Right renal cortex interstitium (tissue), 3 donors: Measurements from ENCODE around the gene PAK6. TPM values are rescaled to one million over a fixed set of nuclear protein-coding genes. Genes with fewer than 3 reads are reported as not detected.

ENCODE experiments used
- DNase-seq, 3 donors: peaks; one replicate each; pipeline ENCODE4 v3.0.0-alpha.2; 2013; ENCODE audit warnings: low read depth in 3 of 3, low spot score in 2 of 3
- polyA plus RNA-seq, 3 donors: library from polyadenylated mRNA; unstranded; fragments of 120-200 nt; gene quantifications; one replicate each; pipeline ENCODE4 v1.2.1, GENCODE V29; 2013; ENCODE audit not compliant: insufficient read length in 3 of 3

Gene PAK6
- polyA plus RNA-seq, 3 donors: 5.5 to 5.8 (median 5.5) TPM

- no peak for DNase-seq
These were observed 86.8 kb downstream of the PAK6 start for GRCh38 chr15:40325700-40326099.

Other genes with a start within 250 kb of the PAK6 start
- 100 to 1,000 TPM; 612 to 656 (median 613) TPM for gene SRP14, start 199.9 kb upstream of the PAK6 start, polyA plus RNA-seq
- gene BMF, start 130.2 kb upstream of the PAK6 start, polyA plus RNA-seq: 10 to 100 TPM; 38.6 to 39.8 (median 39.2) TPM
- 10 to 100 TPM; 27.7 to 33.0 (median 29.5) TPM for gene BUB1B, start 78.0 kb upstream of the PAK6 start, polyA plus RNA-seq
- under 1 TPM in 2 of 3 donors, not detected in 1; 0.14 to 0.18 TPM for gene ANKRD63, start 44.0 kb downstream of the PAK6 start, polyA plus RNA-seq
- 1 to 10 TPM; 6.7 to 8.7 (median 8.3) TPM for gene PLCB2, start 68.9 kb downstream of the PAK6 start, polyA plus RNA-seq
- 10 to 100 TPM; 17.7 to 18.1 (median 17.8) TPM for gene INAFM2, start 84.6 kb downstream of the PAK6 start, polyA plus RNA-seq
- gene CCDC9B, start 101.9 kb downstream of the PAK6 start, polyA plus RNA-seq: 1 to 10 TPM; 5.1 to 8.9 (median 8.4) TPM
- gene PHGR1, start 112.0 kb downstream of the PAK6 start, polyA plus RNA-seq: not detected
- under 1 TPM; 0.08 to 0.79 (median 0.51) TPM for gene DISP2, start 119.2 kb downstream of the PAK6 start, polyA plus RNA-seq
- 10 to 100 TPM; 31.3 to 39.8 (median 34.5) TPM for gene KNSTRN, start 143.7 kb downstream of the PAK6 start, polyA plus RNA-seq
- 10 to 100 TPM; 61.8 to 77.7 (median 69.1) TPM for gene IVD, start 166.7 kb downstream of the PAK6 start, polyA plus RNA-seq
- gene BAHD1, start 201.9 kb downstream of the PAK6 start, polyA plus RNA-seq: 10 to 100 TPM; 19.1 to 21.0 (median 19.6) TPM
- 10 to 100 TPM; 30.6 to 33.2 (median 32.8) TPM for gene CHST14, start 231.9 kb downstream of the PAK6 start, polyA plus RNA-seq